Neural cell (in vitro differentiated cells): ENCODE results near the gene SLC17A5. TPM values are rescaled to one million over a fixed set of nuclear protein-coding genes. Genes with fewer than 3 reads are reported as not detected.
"Not testable (repeated sequence)": the region's sequence is repeated elsewhere in the genome, so short reads cannot be mapped to it uniquely, and the experiment has no call there.

Experiments used
- H2AFZ ChIP-seq: fragments of 200-600, 300-800 bp; sonication (generic), shearing (Covaris generic); 2 replicates; pipeline ENCODE4 v1.6.0; 2014; ENCODE audit warnings: low read depth, mild to moderate bottlenecking, antibody characterized with exemption, low read length, moderate library complexity
- H3F3A ChIP-seq: fragments of 200-600 bp; shearing (Covaris generic); 2 replicates; pipeline ENCODE4 v1.6.1; 2016; ENCODE audit warnings: mild to moderate bottlenecking, moderate library complexity, mixed read lengths, antibody characterized with exemption, low read length; ENCODE audit not compliant: insufficient read depth, poor library complexity, severe bottlenecking
- H3K27ac ChIP-seq: fragments of 200-600, 300-800 bp; sonication (generic), shearing (Covaris generic); 2 replicates; pipeline ENCODE4 v1.5.1; 2014; ENCODE audit warnings: mild to moderate bottlenecking, low read length, moderate library complexity
- H3K27me3 ChIP-seq: fragments of 300-800, 200-600 bp; sonication (generic), shearing (Covaris generic); 2 replicates; pipeline ENCODE4 v1.6.0; 2014; ENCODE audit warnings: mild to moderate bottlenecking, low read depth, low read length, moderate library complexity; ENCODE audit not compliant: insufficient read depth
- H3K36me3 ChIP-seq: fragments of 300-800, 200-600 bp; sonication (generic), shearing (Covaris generic); 2 replicates; pipeline ENCODE4 v1.5.1; 2014; ENCODE audit warnings: mild to moderate bottlenecking, antibody characterized with exemption, low read length, moderate library complexity; ENCODE audit not compliant: insufficient read depth
- H3K4me2 ChIP-seq: fragments of 300-800, 200-600 bp; sonication (generic), shearing (Covaris generic); 2 replicates; pipeline ENCODE4 v1.6.0; 2014; ENCODE audit warnings: mild to moderate bottlenecking, low read length
- H3K4me3 ChIP-seq: fragments of 300-800, 200-600 bp; sonication (generic), shearing (Covaris generic); 2 replicates; pipeline ENCODE4 v1.5.1; 2014; ENCODE audit warnings: mild to moderate bottlenecking, low read length, moderate library complexity
- H3K79me2 ChIP-seq: fragments of 200-600 bp; shearing (Covaris generic); replicated peaks from 2 replicates; pipeline ENCODE4 v1.6.0; 2014; ENCODE audit warnings: mild to moderate bottlenecking, low read length, moderate library complexity; ENCODE audit not compliant: insufficient read depth
- H3K9ac ChIP-seq: fragments of 300-800, 200-600 bp; sonication (generic), shearing (Covaris generic); 2 replicates; pipeline ENCODE4 v1.6.1; 2016; ENCODE audit warnings: mild to moderate bottlenecking, low read length, mixed read lengths
- H3K9me2 ChIP-seq: fragments of 200-600 bp; shearing (Covaris generic); 2 replicates; pipeline ENCODE4 v1.6.1; 2016; ENCODE audit warnings: mild to moderate bottlenecking, low read length, mixed read lengths; ENCODE audit not compliant: insufficient read depth
- H3K9me3 ChIP-seq: fragments of 200-600, 300-800 bp; sonication (generic), shearing (Covaris generic); 2 replicates; pipeline ENCODE4 v1.6.1; 2016; ENCODE audit warnings: mild to moderate bottlenecking, mixed run types, low read length, moderate library complexity, mixed read lengths
- H4K20me1 ChIP-seq: fragments of 200-600 bp; shearing (Covaris generic); 2 replicates; pipeline ENCODE4 v1.6.1; 2016; ENCODE audit warnings: mild to moderate bottlenecking, mixed run types; ENCODE audit not compliant: insufficient read depth
- CTCF ChIP-seq: fragments of 450-650 bp; IDR thresholded peaks from 2 replicates; pipeline ENCODE4 v1.5.1; 2014; ENCODE audit warnings: antibody characterized with exemption, mild to moderate bottlenecking, moderate library complexity; ENCODE audit not compliant: poor library complexity, severe bottlenecking
- EP300 ChIP-seq: fragments of 450-650 bp; conservative IDR thresholded peaks from 2 replicates; pipeline ENCODE4 v1.6.1; 2014; ENCODE audit warnings: antibody characterized with exemption, mild to moderate bottlenecking, moderate library complexity; ENCODE audit not compliant: poor library complexity, severe bottlenecking
- EZH2 ChIP-seq: fragments of 200-600, 300-800 bp; shearing (Covaris generic), sonication (generic); IDR thresholded peaks from 2 replicates; pipeline ENCODE4 v1.6.1; 2014; ENCODE audit warnings: antibody characterized with exemption, low read length, borderline replicate concordance, mild to moderate bottlenecking; ENCODE audit not compliant: insufficient read depth, poor library complexity, severe bottlenecking
- MXI1 ChIP-seq: fragments of 450-650 bp; conservative IDR thresholded peaks from 2 replicates; pipeline ENCODE4 v1.6.1; 2014; ENCODE audit warnings: antibody characterized with exemption, mild to moderate bottlenecking; ENCODE audit not compliant: poor library complexity, severe bottlenecking
- POLR2AphosphoS5 ChIP-seq: IDR thresholded peaks from 2 replicates; pipeline ENCODE4 v1.6.1; 2012
- RAD21 ChIP-seq: fragments of 450-650 bp; conservative IDR thresholded peaks from 2 replicates; pipeline ENCODE4 v1.6.1; 2014; ENCODE audit warnings: antibody characterized with exemption, mild to moderate bottlenecking, moderate library complexity
- REST ChIP-seq: IDR thresholded peaks from 2 replicates; pipeline ENCODE4 v1.6.1; 2012; ENCODE audit warnings: borderline replicate concordance
- SMC3 ChIP-seq: fragments of 450-650 bp; conservative IDR thresholded peaks from 2 replicates; pipeline ENCODE4 v1.6.1; 2014; ENCODE audit warnings: antibody characterized with exemption, mild to moderate bottlenecking, moderate library complexity; ENCODE audit not compliant: poor library complexity
- TAF1 ChIP-seq: IDR thresholded peaks from 2 replicates; pipeline ENCODE4 v1.6.1; 2012; ENCODE audit warnings: low read depth
- polyA plus RNA-seq: library from polyadenylated mRNA; depleted of rRNA; stranded (reverse); fragments of >200 nt; gene quantifications from 2 replicates; pipeline ENCODE4 v1.2.3, GENCODE V29; 2014

SLC17A5 gene
- polyA plus RNA-seq, 1 donor from 2014 or later = 12.3 TPM

GRCh38 chr6:73630401-73630800 lies 23.4 kb downstream of the SLC17A5 start:
- H3K4me3 ChIP-seq = no peak overlapping the region
- TF ChIP-seq EP300 = no peak
- no peak for TF ChIP-seq CTCF
- TF ChIP-seq TAF1 = no peak
- no peak for TF ChIP-seq SMC3
- no peak for TF ChIP-seq EZH2
- TF ChIP-seq RAD21 = no peak
- TF ChIP-seq MXI1 = no peak
- TF ChIP-seq POLR2AphosphoS5 = no peak
- TF ChIP-seq REST = no peak
- H3K9ac ChIP-seq = no peak overlapping the region
- no peaks in the 10 kb centered on the region for H3K79me2 ChIP-seq
- no peaks in the 10 kb centered on the region for H3K9me2 ChIP-seq
- H3K4me2 ChIP-seq = no peak overlapping the region
- no peaks in the 10 kb centered on the region for H4K20me1 ChIP-seq
- H3K27ac ChIP-seq = no peak overlapping the region
- no peaks in the 10 kb centered on the region for H3K9me3 ChIP-seq
- H3F3A ChIP-seq = no peaks in the 10 kb centered on the region
- no peaks in the 10 kb centered on the region for H3K27me3 ChIP-seq
- H2AFZ ChIP-seq = no peak overlapping the region
- no peaks in the 10 kb centered on the region for H3K36me3 ChIP-seq

GRCh38 chr6:73624896-73625295 lies 28.9 kb downstream of the SLC17A5 start:
- H2AFZ ChIP-seq = no peak overlapping the region
- no peak for TF ChIP-seq TAF1
- no peaks in the 10 kb centered on the region for H3K27me3 ChIP-seq
- H3K4me3 ChIP-seq = no peak overlapping the region
- no peak overlapping the region for H3K27ac ChIP-seq
- H3K9me2 ChIP-seq = no peaks in the 10 kb centered on the region
- no peak overlapping the region for H3K9ac ChIP-seq
- H3K36me3 ChIP-seq = no peaks in the 10 kb centered on the region
- no peaks in the 10 kb centered on the region for H3K9me3 ChIP-seq
- H3K79me2 ChIP-seq = no peaks in the 10 kb centered on the region
- no peaks in the 10 kb centered on the region for H4K20me1 ChIP-seq
- H3K4me2 ChIP-seq = no peak overlapping the region
- no peaks in the 10 kb centered on the region for H3F3A ChIP-seq

- not testable (repeated sequence) for H3K79me2 ChIP-seq, H3K4me3 ChIP-seq, H3K9me2 ChIP-seq, H3K9ac ChIP-seq, H3K4me2 ChIP-seq, H3K9me3 ChIP-seq, H3F3A ChIP-seq, H3K27ac ChIP-seq, H2AFZ ChIP-seq, H3K27me3 ChIP-seq, H4K20me1 ChIP-seq, H3K36me3 ChIP-seq
These were observed 30.3 kb downstream of the SLC17A5 start for GRCh38 chr6:73623480-73623879.

GRCh38 chr6:73618082-73618481 lies 35.7 kb downstream of the SLC17A5 start:
- not testable (repeated sequence) for H3K4me3 ChIP-seq, H2AFZ ChIP-seq, H3K4me2 ChIP-seq, H3K9me2 ChIP-seq, H3K27me3 ChIP-seq, H3K79me2 ChIP-seq, H3K27ac ChIP-seq, H3K9ac ChIP-seq, H3F3A ChIP-seq, H3K36me3 ChIP-seq, H4K20me1 ChIP-seq, H3K9me3 ChIP-seq
